Upper lobe of right lung (tissue), 1 donor: ENCODE measurements around the gene AKR7A3. TPM values are rescaled to one million over a fixed set of nuclear protein-coding genes. Genes with fewer than 3 reads are reported as not detected.
"Not testable (repeated sequence)": the region's sequence is repeated elsewhere in the genome, so short reads cannot be mapped to it uniquely, and the experiment has no call there.

ENCODE experiments used
- ATAC-seq: fragments of 200-7000 bp; cut with Tn5 transposase; one replicate; pipeline ENCODE4 v1.9.1; 2020; ENCODE audit warnings: mild to moderate bottlenecking, moderate library complexity
- DNase-seq: peaks from one replicate; pipeline ENCODE4 v3.0.0-alpha.2; 2020
- H3K27ac ChIP-seq: fragments of 200-600 bp; one replicate; pipeline ENCODE4 v1.8.0; 2022
- H3K27me3 ChIP-seq: fragments of 200-600 bp; one replicate; pipeline ENCODE4 v1.8.0; 2022; ENCODE audit warnings: mild to moderate bottlenecking
- H3K36me3 ChIP-seq: fragments of 200-600 bp; one replicate; pipeline ENCODE4 v1.8.0; 2022
- H3K4me1 ChIP-seq: fragments of 200-600 bp; one replicate; pipeline ENCODE4 v1.8.0; 2022
- H3K4me3 ChIP-seq: fragments of 200-600 bp; one replicate; pipeline ENCODE4 v1.8.0; 2022; ENCODE audit warnings: mild to moderate bottlenecking
- H3K9me3 ChIP-seq: fragments of 200-600 bp; one replicate; pipeline ENCODE4 v1.8.0; 2022
- intact Hi-C: fragments of 100-400 bp; cut with DNase I; formaldehyde crosslinking; loops from one replicate; pipeline ENCODE4 v1.11.0; 2022
- total RNA-seq: library from RNA; stranded (reverse); fragmentation: NEBNext Ultra II Directional; extraction: Animal tissue kit (Norgen Biotek cat#: 25700); gene quantifications from one replicate; pipeline ENCODE4 v1.2.1, GENCODE V29; 2021
- TF ChIP-seq, protein P1 (sequence below): fragments of 200-600 bp; IDR thresholded peaks from one replicate; pipeline ENCODE4 v1.8.0; 2022; ENCODE audit warnings: antibody characterized with exemption
- donor health status: DM: no; HTN: yes; CAD: no; lungs with severe emphysema.

Gene AKR7A3
- total RNA-seq, 1 donor from 2014 or later: 0.43 TPM

DNA sequence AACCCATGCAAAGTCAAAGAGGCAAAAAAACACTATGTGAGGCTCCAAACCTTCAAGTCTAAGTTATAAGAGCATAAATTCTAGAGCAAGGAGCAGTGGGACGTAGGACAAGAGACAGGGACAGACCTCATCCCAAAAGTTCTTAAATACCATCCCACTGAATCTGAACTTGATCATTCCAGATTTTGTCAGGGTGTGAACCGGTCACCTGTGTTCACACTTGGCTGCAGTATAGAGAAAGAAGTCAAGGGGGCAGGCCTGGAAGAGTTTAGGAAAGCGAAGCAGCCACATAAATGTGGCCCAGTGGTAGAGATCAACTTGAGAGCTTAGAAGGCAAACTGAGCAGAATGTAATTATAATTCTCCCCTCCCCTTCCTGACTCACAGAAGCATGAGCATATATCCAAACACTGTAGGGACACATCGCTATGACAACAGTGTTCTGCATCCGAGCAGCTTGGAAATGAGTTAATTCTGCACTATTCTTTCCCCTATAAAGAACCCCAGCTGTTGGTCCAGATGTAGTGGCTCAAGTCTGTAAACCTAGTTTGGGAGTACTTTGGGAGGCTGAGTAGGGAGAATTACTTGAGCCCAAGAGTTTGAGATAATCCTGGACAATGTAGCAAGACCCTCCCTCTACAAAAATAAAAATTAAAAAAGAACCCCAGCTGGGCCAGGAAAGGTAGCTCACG lies 20.7 kb upstream of the AKR7A3 start:
- no peaks in the 10 kb centered on the region for H3K27me3 ChIP-seq
- H3K4me1 ChIP-seq: peaks cover 15% of the 10 kb centered on the region
- H3K27ac ChIP-seq: no peak overlapping the region
- intact Hi-C loops: no loop called here
- H3K36me3 ChIP-seq: peaks cover 43% of the 10 kb centered on the region
- no peak for ATAC-seq
- TF ChIP-seq, protein P1, sequence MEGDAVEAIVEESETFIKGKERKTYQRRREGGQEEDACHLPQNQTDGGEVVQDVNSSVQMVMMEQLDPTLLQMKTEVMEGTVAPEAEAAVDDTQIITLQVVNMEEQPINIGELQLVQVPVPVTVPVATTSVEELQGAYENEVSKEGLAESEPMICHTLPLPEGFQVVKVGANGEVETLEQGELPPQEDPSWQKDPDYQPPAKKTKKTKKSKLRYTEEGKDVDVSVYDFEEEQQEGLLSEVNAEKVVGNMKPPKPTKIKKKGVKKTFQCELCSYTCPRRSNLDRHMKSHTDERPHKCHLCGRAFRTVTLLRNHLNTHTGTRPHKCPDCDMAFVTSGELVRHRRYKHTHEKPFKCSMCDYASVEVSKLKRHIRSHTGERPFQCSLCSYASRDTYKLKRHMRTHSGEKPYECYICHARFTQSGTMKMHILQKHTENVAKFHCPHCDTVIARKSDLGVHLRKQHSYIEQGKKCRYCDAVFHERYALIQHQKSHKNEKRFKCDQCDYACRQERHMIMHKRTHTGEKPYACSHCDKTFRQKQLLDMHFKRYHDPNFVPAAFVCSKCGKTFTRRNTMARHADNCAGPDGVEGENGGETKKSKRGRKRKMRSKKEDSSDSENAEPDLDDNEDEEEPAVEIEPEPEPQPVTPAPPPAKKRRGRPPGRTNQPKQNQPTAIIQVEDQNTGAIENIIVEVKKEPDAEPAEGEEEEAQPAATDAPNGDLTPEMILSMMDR: no peak
- H3K4me3 ChIP-seq: no peak overlapping the region
- H3K9me3 ChIP-seq: no peaks in the 10 kb centered on the region
- DNase-seq: no peak

DNA sequence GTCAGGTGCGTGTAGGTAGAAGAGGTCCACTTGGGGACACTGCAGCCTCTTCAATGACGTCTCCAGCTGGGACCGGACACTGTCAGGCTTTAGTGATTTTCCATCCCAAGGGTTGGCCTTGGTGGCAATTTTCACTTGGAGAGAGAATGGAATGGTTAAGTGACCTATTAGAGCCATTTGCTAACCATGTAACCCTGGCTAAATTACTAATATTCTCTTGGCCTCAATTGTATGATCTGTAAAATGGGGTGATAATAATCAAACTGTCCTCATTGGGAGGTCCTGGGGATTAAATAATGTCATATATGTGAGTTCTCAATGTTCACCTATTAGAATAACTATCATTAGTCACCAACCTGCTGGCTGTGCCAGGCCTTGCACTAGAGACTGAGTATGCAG lies 19.9 kb upstream of the AKR7A3 start:
- intact Hi-C loops: no loop called here
- Histone ChIP-seq H3K4me3 (no peak overlapping the region), H3K27ac (no peak overlapping the region), H3K4me1 (peaks cover 15% of the 10 kb centered on the region), H3K9me3 (no peaks in the 10 kb centered on the region), H3K36me3 (peaks cover 50% of the 10 kb centered on the region), H3K27me3 (no peaks in the 10 kb centered on the region)
- ATAC-seq: no peak
- DNase-seq: no peak
- TF ChIP-seq, protein P1: no peak

DNA sequence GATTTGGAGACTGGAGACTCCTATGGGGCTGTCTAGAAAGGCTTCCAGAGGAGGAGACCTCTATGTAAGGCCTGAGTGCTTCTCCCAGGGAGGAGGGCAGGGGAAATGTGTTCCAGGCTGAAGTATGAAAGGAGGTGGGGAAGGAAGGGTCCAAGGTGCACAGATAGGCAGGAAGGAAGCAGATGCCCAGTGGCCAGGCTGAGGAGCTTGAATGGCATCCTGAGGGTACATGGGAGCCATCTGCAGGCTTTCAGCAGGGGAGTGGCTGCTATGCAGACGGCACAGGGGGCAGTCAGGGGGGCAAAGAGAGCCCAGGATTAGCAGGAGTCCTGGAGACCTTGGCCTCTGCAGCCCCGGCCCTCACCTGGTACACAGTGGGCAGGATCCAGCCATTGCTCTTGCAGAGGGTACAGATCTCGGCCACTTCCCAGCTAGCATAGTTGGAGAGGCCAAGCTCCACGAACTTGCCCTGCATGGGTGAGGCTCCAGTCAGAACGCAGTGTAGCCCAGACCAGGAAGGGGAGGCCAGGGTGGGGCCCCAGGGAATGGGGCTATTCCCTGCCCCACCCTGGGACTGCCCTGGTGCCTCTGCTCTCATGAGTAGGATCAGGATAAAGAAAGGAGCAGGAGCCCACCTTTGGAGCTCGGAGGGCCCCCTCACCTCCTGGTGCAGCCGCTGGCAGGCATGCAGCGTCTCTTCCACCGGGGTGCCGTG lies 19.4 kb upstream of the AKR7A3 start:
- ATAC-seq: no peak
- intact Hi-C loops: no loop called here

DNA sequence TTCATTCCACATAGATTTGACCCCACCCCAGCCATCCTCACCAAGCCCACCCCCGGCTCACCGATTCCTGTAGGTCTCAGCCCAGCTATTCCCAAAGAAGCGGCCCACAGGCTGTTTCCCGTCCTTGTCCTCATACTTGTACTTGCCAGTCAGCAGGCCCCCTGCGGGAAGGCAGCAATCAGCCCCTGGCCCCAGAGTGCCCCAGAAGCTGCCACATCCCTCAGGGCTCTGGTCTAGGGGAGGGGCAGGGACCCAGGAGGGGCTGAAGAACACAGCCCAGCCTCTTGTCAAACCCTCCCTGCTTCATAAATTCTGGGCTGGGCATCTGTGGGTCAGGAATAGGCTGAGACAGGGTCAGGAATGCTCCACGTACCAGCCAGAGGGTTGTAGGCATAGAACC lies 18.4 kb upstream of the AKR7A3 start:
- peaks cover 8% of the 10 kb centered on the region for H3K4me1 ChIP-seq
- H3K27me3 ChIP-seq: no peaks in the 10 kb centered on the region
- H3K9me3 ChIP-seq: no peaks in the 10 kb centered on the region
- no peak overlapping the region for H3K4me3 ChIP-seq
- ATAC-seq (no peak), DNase-seq (no peak)
- H3K36me3 ChIP-seq: peaks cover 60% of the 10 kb centered on the region
- no peak overlapping the region for H3K27ac ChIP-seq
- intact Hi-C loops: no loop called here
- TF ChIP-seq, protein P1: no peak

More for the DNA sequence above, 19.4 kb upstream of the AKR7A3 start:
- Histone ChIP-seq H3K9me3 (no peaks in the 10 kb centered on the region), H3K4me1 (peaks cover 10% of the 10 kb centered on the region), H3K36me3 (peaks cover 56% of the 10 kb centered on the region), H3K27ac (no peak overlapping the region), H3K4me3 (no peak overlapping the region), H3K27me3 (no peaks in the 10 kb centered on the region)
- DNase-seq: no peak
- TF ChIP-seq, protein P1: no peak

DNA sequence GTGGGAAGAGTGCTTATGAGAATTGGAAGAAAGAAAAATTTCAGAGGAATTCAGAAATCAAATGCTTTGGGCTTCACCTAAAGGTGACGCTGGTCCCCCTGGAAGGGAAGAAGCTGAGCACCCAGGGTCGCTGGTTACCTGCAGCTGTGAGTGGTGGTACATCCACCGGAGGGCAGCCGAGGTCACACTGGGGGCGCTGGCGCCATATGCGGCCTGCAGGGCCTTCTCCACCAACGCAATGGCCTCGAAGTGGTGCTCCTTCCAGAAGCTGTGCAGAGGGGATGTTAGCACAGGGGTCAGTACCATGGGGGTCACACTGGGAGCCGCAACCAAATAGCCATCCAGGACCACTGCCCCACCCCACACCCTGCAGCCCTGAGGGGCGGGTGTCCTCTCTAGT lies 17.3 kb upstream of the AKR7A3 start:
- TF ChIP-seq, protein P1: no peak
- intact Hi-C loops: no loop called here
- ATAC-seq: no peak
- Histone ChIP-seq H3K9me3 (no peaks in the 10 kb centered on the region), H3K27me3 (no peaks in the 10 kb centered on the region), H3K36me3 (peaks cover 60% of the 10 kb centered on the region), H3K4me1 (peaks cover 4% of the 10 kb centered on the region), H3K4me3 (no peak overlapping the region), H3K27ac (no peak overlapping the region)
- DNase-seq: no peak

DNA sequence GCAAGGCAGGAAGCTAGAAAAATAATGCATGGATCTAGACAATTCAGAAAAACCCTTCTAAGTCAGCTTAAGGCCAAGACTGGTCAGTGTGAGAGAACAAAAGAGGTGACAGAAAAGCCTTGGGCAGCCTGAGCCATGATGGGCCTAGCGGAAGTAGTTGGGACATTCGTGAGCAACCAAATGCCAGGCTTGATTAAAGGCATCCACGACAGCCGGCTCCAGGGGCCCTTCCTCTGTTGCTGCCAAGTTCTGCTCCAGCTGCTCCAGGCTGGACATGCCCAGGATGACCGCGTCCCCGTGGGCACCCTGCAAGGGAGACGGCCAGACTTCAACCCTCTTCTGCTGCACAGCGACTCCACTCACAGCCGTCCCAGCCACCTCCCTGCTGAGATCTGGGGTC lies 15.5 kb upstream of the AKR7A3 start:
- DNase-seq, ATAC-seq, H3K27ac ChIP-seq, H3K9me3 ChIP-seq, H3K4me1 ChIP-seq, intact Hi-C loops, H3K27me3 ChIP-seq, H3K4me3 ChIP-seq: not testable (repeated sequence)
- peaks cover 60% of the 10 kb centered on the region for H3K36me3 ChIP-seq
